ENCODE results near the gene ASPG. TPM values are rescaled to one million over a fixed set of nuclear protein-coding genes. Genes with fewer than 3 reads are reported as not detected.

ASPG gene
- total RNA-seq, 1 donor from 2014 or later = not detected

GRCh38 chr14:104105071-104105821 is 19.7 kb downstream of the ASPG start:
- intact Hi-C loops (cut with micrococcal nuclease) = no loop called here

GRCh38 chr14:104105822-104106470 is 20.4 kb downstream of the ASPG start:
- intact Hi-C loops (cut with micrococcal nuclease) = no loop called here

- intact Hi-C loops (cut with micrococcal nuclease) = no loop called here
Observed at GRCh38 chr14:104106471-104106991, 21.0 kb downstream of the ASPG start.

DNA sequence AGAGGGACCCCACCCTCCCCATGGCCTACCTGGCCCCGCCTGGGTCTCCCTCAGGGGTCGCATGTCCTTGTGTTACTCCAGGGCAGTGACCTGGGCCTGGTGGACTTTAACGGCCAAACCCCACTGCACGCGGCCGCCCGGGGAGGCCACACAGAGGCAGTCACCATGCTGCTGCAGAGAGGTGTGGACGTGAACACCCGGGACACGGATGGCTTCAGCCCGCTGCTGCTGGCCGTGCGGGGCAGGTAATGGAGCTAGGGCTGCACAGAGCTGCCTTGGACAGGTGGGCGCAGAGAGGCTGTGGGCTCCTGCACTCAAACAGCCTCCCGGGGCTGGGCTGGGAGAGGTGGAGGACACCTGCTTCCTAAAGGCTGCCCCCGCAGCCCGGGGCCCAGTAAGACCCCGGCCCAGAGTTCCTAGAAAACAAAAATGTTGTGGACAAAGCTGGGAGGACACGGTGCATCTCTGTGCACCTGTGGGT is 21.6 kb downstream of the ASPG start:
- intact Hi-C loops (cut with micrococcal nuclease) = no loop called here

GRCh38 chr14:104107611-104108569 is 22.4 kb downstream of the ASPG start:
- intact Hi-C loops (cut with micrococcal nuclease) = no loop called here

DNA sequence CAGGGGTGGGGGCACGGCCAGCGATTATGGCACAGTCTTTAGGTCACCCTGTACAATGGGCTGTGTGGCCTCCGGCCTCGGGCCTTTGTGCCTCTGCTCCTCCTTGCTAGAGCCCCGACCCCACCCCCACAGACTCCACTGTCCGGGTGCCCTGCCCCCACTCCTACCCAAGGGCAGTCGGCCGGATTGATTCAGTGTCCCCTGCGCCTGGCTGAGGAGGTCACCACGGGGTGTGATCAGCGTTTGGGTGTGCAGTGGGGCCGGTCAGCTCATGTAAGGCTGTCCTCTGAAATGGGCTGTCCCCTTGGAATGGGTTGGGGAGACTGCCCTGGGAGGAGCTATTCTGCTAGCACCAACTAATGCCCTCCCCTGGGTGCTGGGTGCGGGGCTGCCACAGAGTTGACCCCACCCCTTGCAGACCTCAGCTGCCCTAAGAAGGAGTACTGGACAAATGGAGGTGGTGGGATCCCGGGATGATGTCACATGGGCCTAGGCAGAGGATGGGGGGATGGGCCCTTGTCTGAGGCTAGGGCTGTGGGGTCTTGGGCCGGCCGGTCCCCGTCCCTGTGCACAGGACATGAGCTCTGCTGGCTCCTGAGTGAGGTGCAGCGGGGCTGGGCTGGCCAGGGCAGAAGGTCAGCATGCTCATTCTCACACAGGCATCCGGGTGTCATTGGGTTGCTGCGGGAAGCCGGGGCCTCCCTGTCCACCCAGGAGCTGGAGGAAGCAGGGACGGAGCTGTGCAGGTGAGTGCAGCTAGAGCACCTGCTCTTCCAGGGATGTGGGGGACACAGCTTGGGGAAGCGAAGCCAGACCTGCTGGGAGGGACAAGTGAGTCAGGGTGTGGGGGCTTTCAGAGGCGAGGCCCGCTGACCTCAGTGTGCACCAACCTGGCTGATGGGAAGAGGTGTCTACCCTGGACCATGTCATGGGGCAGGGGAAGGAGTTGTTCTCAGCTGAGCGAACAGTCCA is 23.4 kb downstream of the ASPG start:
- intact Hi-C loops (cut with micrococcal nuclease) = no loop called here

GRCh38 chr14:104109731-104110361 is 24.3 kb downstream of the ASPG start:
- intact Hi-C loops (cut with micrococcal nuclease) = no loop called here

DNA sequence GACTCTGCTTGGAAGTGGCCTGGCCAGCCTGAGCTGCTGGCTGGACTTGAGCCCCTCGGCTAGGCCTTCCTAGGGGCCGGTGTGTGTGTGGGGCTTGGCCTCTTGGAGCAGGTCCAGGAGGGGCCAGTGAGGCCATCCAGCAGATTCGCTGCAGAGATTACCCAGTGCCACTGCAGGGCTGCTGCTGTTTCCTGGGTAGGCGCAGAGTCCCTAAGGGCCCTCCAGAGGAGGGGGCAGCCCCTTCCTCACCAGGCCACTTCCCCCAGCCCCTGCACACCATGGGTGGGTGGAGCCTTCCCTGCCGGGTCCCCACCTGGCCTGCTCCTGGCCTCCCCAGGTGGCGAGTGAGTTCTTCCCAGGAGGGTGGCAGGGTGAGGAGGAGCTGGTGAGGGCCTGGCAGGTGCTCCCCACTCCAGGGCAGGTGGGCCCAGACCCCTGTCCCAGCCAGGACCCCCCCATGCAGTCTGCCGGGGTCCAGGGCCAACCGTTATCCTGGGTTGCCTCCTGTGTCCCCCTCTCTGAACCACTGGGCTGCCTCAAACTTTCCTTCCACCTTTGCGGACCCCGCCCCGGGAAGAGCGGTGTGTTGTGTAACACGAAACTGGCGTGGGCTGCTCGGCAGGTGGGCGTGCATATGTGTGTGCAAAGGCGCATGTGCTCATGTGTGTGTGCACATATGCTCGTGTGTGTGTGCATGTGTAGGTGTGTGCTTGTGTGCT is 25.1 kb downstream of the ASPG start:
- intact Hi-C loops (cut with micrococcal nuclease) = no loop called here

DNA sequence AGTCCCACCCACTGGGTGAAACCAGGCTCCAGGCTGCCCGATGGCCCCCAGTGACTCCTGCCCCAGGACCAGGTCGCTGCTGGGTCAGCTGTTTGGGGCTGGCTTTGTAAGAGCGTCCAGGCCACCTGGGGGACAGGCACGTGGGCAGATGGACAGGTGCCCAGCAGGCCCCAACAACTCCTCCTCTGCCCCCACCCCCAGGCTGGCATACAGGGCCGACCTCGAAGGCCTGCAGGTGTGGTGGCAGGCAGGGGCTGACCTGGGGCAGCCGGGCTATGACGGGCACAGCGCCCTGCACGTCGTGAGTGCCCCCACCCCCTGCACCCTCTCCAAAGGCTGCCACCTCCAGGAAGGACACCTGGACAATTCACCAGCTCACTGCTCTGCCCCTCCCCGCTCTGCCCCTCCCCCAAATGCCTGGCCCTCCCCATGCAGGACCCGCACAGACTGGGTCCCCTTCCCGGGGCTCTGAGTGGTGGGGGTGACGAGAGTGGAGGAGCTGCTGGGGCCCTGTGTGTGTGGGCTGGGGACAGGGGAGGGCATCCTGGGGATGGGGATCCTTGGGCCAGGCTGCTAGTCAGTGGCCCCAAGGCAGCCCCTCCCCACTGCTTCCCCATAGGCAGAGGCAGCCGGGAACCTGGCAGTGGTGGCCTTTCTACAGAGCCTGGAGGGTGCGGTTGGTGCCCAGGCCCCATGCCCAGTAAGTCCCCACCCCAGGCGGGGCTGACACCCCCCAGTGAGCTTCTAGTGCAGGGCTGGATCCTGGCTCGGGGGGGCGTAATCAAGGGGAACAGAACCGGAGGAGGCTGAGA is 26.0 kb downstream of the ASPG start:
- intact Hi-C loops (cut with micrococcal nuclease) = no loop called here

DNA sequence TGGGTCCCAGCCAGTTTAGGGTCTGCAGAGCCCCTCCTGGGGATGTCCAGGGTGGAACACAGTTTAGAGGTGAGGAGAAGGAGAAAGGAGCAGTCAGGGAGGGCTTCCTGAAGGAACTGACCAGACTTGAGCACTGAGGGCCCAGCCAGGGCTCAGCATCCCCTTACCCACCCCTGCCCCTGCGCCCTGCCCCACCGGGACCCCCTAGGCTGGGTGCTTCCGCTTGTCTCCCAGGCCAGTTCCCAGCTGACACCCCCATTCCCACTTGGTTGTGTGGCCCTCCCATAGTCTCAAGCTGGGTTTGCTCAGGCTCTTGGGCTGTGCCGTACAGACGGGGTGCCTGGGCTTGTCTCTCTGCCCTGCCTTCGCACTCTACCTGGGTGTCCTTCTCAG is 26.6 kb downstream of the ASPG start:
- intact Hi-C loops (cut with micrococcal nuclease) = no loop called here

GRCh38 chr14:104112609-104113571 is 27.4 kb downstream of the ASPG start:
- intact Hi-C loops (cut with micrococcal nuclease) = no loop called here

GRCh38 chr14:104113631-104114420 is 28.3 kb downstream of the ASPG start:
- intact Hi-C loops (cut with micrococcal nuclease) = no loop called here

- intact Hi-C loops (cut with micrococcal nuclease) = no loop called here
Observed at GRCh38 chr14:104114421-104115130, 29.1 kb downstream of the ASPG start.

- intact Hi-C loops (cut with micrococcal nuclease) = no loop called here
Observed at GRCh38 chr14:104115131-104115600, 29.7 kb downstream of the ASPG start.

DNA sequence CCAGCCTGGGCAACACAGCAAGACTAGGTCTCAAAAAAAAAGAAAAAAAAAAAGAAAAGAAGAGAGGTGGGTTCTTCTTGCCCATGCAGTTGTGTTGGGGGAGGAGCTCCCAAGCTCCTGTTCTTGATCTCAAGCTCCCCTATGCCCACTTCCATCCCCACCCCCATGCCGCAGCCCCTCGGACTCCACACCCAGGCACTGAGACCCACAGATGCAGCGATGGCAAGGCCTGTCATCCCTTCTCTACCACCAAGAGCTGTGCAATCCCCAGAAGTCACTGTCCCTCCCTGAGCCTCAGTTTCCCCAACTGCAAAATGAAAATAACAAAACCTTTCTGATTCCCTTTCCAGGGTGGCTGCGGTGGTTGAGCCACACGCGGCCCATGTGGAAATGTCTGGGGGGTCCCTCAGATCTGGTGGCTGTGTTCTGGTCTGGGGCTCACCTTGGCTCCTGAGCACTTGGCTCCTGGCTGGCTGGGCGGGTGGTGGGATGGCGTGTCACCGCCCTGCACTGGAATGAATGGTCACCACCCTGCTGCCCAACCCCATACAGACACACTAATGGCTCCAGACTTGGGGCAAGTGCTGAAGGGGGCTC is 30.3 kb downstream of the ASPG start:
- intact Hi-C loops (cut with micrococcal nuclease) = no loop called here
